Measurements from ENCODE around the gene SMARCB1.
A peak's percentile ranks its signal among the peaks of the same experiment; 100 is the strongest.

SMARCB1 gene

GRCh38 chr22:23762842-23763578 is 23.8 kb upstream of the SMARCB1 start, which contains the start of gene C22orf15:
Gene C22orf15 (plus strand): TSS chr22:23762990. CDS start chr22:23763307, 317 bp downstream.
- no peak for DNase-seq (ENCODE audit: low read depth)

GRCh38 chr22:23763579-23763945 is 23.2 kb upstream of the SMARCB1 start:
- DNase-seq (ENCODE audit: low read depth), result no peak

- no peak for DNase-seq (ENCODE audit: low read depth)
These were observed 22.8 kb upstream of the SMARCB1 start for GRCh38 chr22:23763954-23764353.

GRCh38 chr22:23764899-23765881 is 21.6 kb upstream of the SMARCB1 start:
- peak; percentile 46 for DNase-seq (ENCODE audit: low read depth)

- DNase-seq (ENCODE audit: low read depth), result no peak
These were observed 19.5 kb upstream of the SMARCB1 start for GRCh38 chr22:23767303-23767672.

- peak; percentile 60 for DNase-seq (ENCODE audit: low read depth)
These were observed 18.9 kb upstream of the SMARCB1 start, which contains the start of gene CHCHD10 for GRCh38 chr22:23767673-23768548. Gene CHCHD10 (minus strand): TSS chr22:23767972. CDS start chr22:23767874, 98 bp downstream.

GRCh38 chr22:23769321-23769965 is 17.3 kb upstream of the SMARCB1 start:
- DNase-seq (ENCODE audit: low read depth), result no peak

GRCh38 chr22:23772315-23772648 is 14.5 kb upstream of the SMARCB1 start:
- DNase-seq (ENCODE audit: low read depth), result no peak

GRCh38 chr22:23772649-23773473 is 13.9 kb upstream of the SMARCB1 start, which contains the start of gene MMP11:
Gene MMP11 (plus strand): TSS chr22:23772849. CDS start chr22:23772871, 22 bp downstream.
- DNase-seq (ENCODE audit: low read depth), result no peak

- no peak for DNase-seq (ENCODE audit: low read depth)
These were observed 13.2 kb upstream of the SMARCB1 start for GRCh38 chr22:23773483-23774113.

- DNase-seq (ENCODE audit: low read depth), result no peak
These were observed 12.4 kb upstream of the SMARCB1 start for GRCh38 chr22:23774114-23774921.

- peak; percentile 82 for DNase-seq (ENCODE audit: low read depth)
These were observed 11.8 kb upstream of the SMARCB1 start for GRCh38 chr22:23774922-23775436.

GRCh38 chr22:23775779-23776375 is 10.9 kb upstream of the SMARCB1 start:
- no peak for DNase-seq (ENCODE audit: low read depth)

- DNase-seq (ENCODE audit: low read depth), result no peak
These were observed 8.8 kb upstream of the SMARCB1 start for GRCh38 chr22:23777776-23778576.

- DNase-seq (ENCODE audit: low read depth), result no peak
These were observed 8.2 kb upstream of the SMARCB1 start for GRCh38 chr22:23778577-23778900.

- no peak for DNase-seq (ENCODE audit: low read depth)
These were observed 7.7 kb upstream of the SMARCB1 start for GRCh38 chr22:23779083-23779482.

- DNase-seq (ENCODE audit: low read depth), result no peak
These were observed 7.0 kb upstream of the SMARCB1 start for GRCh38 chr22:23779731-23780130.

Data from amniotic epithelial cell (primary cell).